ENCODE measurements around the gene RASL11B. TPM values are rescaled to one million over a fixed set of nuclear protein-coding genes. Genes with fewer than 3 reads are reported as not detected.

RASL11B gene
- total RNA-seq, 1 donor from 2014 or later: 6.3 TPM

Other genes starting within 250 kb of the RASL11B start
- 16.7 TPM for gene USP46, start 203.0 kb upstream of the RASL11B start, total RNA-seq
- 0.52 TPM for gene ERVMER34-1, start 110.9 kb upstream of the RASL11B start, total RNA-seq

Data from skeletal muscle tissue (tissue), 1 donor.